SK-N-SH treated with all-trans-retinoic acid at 6 μM for 48 hours (cell line): ENCODE measurements around the gene IMPA2.

Experiments
- ATAC-seq: fragments of 200-7000 bp; cut with Tn5 transposase; 3 replicates; pipeline ENCODE4 v1.9.1; 2020; ENCODE audit warnings: mild to moderate bottlenecking, moderate library complexity
- ARNTL ChIP-seq: fragments of 450-650 bp; formaldehyde crosslinking; IDR thresholded peaks from 2 replicates; pipeline ENCODE4 v1.5.0; 2020; ENCODE audit warnings: low read depth, mild to moderate bottlenecking, moderate library complexity, borderline replicate concordance
- BACH2 ChIP-seq: fragments of 250-450 bp; sonication (Bioruptor Pico); IDR thresholded peaks from 2 replicates; pipeline ENCODE4 v1.9.0; 2021; ENCODE audit warnings: mild to moderate bottlenecking, borderline replicate concordance
- CREB5 ChIP-seq: fragments of 250-450 bp; sonication (Bioruptor Pico); IDR thresholded peaks from 2 replicates; pipeline ENCODE4 v1.5.1; 2020; ENCODE audit warnings: low read depth, mild to moderate bottlenecking, moderate library complexity
- CSDC2 ChIP-seq: fragments of 250-450 bp; sonication (Bioruptor Pico); IDR thresholded peaks from 2 replicates; pipeline ENCODE4 v1.5.0; 2020; ENCODE audit warnings: mild to moderate bottlenecking, moderate library complexity
- CSRNP3 ChIP-seq: fragments of 250-450 bp; sonication (Bioruptor Pico); IDR thresholded peaks from 2 replicates; pipeline ENCODE4 v1.5.1; 2021; ENCODE audit warnings: mild to moderate bottlenecking, moderate library complexity
- ESRRG ChIP-seq: fragments of 250-450 bp; sonication (Bioruptor Pico); IDR thresholded peaks from 2 replicates; pipeline ENCODE4 v1.6.1; 2021; ENCODE audit warnings: mild to moderate bottlenecking
- GLIS3 ChIP-seq: fragments of 250-450 bp; sonication (Bioruptor Pico); IDR thresholded peaks from 2 replicates; pipeline ENCODE4 v1.5.0; 2020; ENCODE audit warnings: mild to moderate bottlenecking, moderate library complexity
- ISL1 ChIP-seq: fragments of 250-450 bp; sonication (Bioruptor Pico); IDR thresholded peaks from 2 replicates; pipeline ENCODE4 v2.1.2; 2022; ENCODE audit warnings: mild to moderate bottlenecking, moderate library complexity
- OSR1 ChIP-seq: fragments of 250-450 bp; sonication (Bioruptor Pico); IDR thresholded peaks from 2 replicates; pipeline ENCODE4 v1.8.0; 2022; ENCODE audit warnings: moderate library complexity, mild to moderate bottlenecking, inconsistent platforms
- PATZ1 ChIP-seq: fragments of 250-450 bp; sonication (Bioruptor Pico); IDR thresholded peaks from 2 replicates; pipeline ENCODE4 v1.8.0; 2020; ENCODE audit warnings: mild to moderate bottlenecking, moderate library complexity, borderline replicate concordance
- POU6F1 ChIP-seq: fragments of 250-450 bp; sonication (Bioruptor Pico); IDR thresholded peaks from 2 replicates; pipeline ENCODE4 v1.8.0; 2021; ENCODE audit warnings: low read depth, mild to moderate bottlenecking, moderate library complexity, borderline replicate concordance
- PPARA ChIP-seq: fragments of 250-450 bp; sonication (Bioruptor Pico); IDR thresholded peaks from 2 replicates; pipeline ENCODE4 v1.5.0; 2020; ENCODE audit warnings: mild to moderate bottlenecking, borderline replicate concordance
- RARB ChIP-seq: fragments of 250-450 bp; sonication (Bioruptor Pico); IDR thresholded peaks from 2 replicates; pipeline ENCODE4 v1.8.0; 2021; ENCODE audit warnings: mild to moderate bottlenecking, moderate library complexity
- SNAI2 ChIP-seq: fragments of 250-450 bp; sonication (Bioruptor Pico); IDR thresholded peaks from 2 replicates; pipeline ENCODE4 v1.5.0; 2020; ENCODE audit warnings: mild to moderate bottlenecking, moderate library complexity
- TOX ChIP-seq: fragments of 250-450 bp; sonication (Bioruptor Pico); IDR thresholded peaks from 2 replicates; pipeline ENCODE4 v1.8.0; 2021; ENCODE audit warnings: mild to moderate bottlenecking, moderate library complexity, borderline replicate concordance
- ZC3H10 ChIP-seq: fragments of 250-450 bp; sonication (Bioruptor Pico); IDR thresholded peaks from 2 replicates; pipeline ENCODE4 v1.5.1; 2021; ENCODE audit warnings: mild to moderate bottlenecking, moderate library complexity
- ZFP3 ChIP-seq: fragments of 250-450 bp; sonication (Bioruptor Pico); IDR thresholded peaks from 2 replicates; pipeline ENCODE4 v1.5.0; 2020; ENCODE audit warnings: mild to moderate bottlenecking, moderate library complexity
- ZFP30 ChIP-seq: fragments of 450-650 bp; formaldehyde crosslinking; IDR thresholded peaks from 2 replicates; pipeline ENCODE4 v1.5.0; 2022; ENCODE audit warnings: mild to moderate bottlenecking, moderate library complexity
- ZNF565 ChIP-seq: fragments of 450-650 bp; formaldehyde crosslinking; conservative IDR thresholded peaks from 2 replicates; pipeline ENCODE4 v1.5.0; 2020; ENCODE audit warnings: low read depth, mild to moderate bottlenecking, moderate library complexity
- ZNF70 ChIP-seq: fragments of 450-650 bp; formaldehyde crosslinking; IDR thresholded peaks from 2 replicates; pipeline ENCODE4 v1.5.0; 2020; ENCODE audit warnings: mild to moderate bottlenecking, moderate library complexity
- ZNF8 ChIP-seq: fragments of 450-650 bp; formaldehyde crosslinking; IDR thresholded peaks from 2 replicates; pipeline ENCODE4 v1.5.0; 2020; ENCODE audit warnings: mild to moderate bottlenecking, moderate library complexity

Gene IMPA2

GRCh38 chr18:12006488-12006840 is 25.2 kb downstream of the IMPA2 start:
- no peak for TF ChIP-seq ZNF70 (CRISPR knock-in tag)
- no peak for ATAC-seq

- ATAC-seq = no peak
Observed at GRCh38 chr18:12007063-12007462, 25.8 kb downstream of the IMPA2 start.

GRCh38 chr18:12008181-12008767 is 27.0 kb downstream of the IMPA2 start:
- no peak for ATAC-seq
- TF ChIP-seq PPARA (CRISPR knock-in tag) (no peak), CSDC2 (CRISPR knock-in tag) (no peak), ZC3H10 (CRISPR knock-in tag) (no peak), SNAI2 (CRISPR knock-in tag) (no peak), POU6F1 (no peak), ZFP3 (no peak)

More at GRCh38 chr18:12007063-12007462, 25.8 kb downstream of the IMPA2 start:
- no peak for TF ChIP-seq ARNTL (CRISPR knock-in tag)
- no peak for TF ChIP-seq SNAI2 (CRISPR knock-in tag)
- no peak for TF ChIP-seq ZNF565 (CRISPR knock-in tag)
- no peak for TF ChIP-seq ZNF8 (CRISPR knock-in tag)
- TF ChIP-seq TOX (CRISPR knock-in tag) = no peak
- TF ChIP-seq PATZ1 (CRISPR knock-in tag) = no peak
- TF ChIP-seq ZFP30 (CRISPR knock-in tag) = no peak
- no peak for TF ChIP-seq CSRNP3 (CRISPR knock-in tag)
- no peak for TF ChIP-seq ESRRG (CRISPR knock-in tag)
- TF ChIP-seq OSR1 (CRISPR knock-in tag) = no peak
- TF ChIP-seq ISL1 (CRISPR knock-in tag) = no peak
- TF ChIP-seq PPARA (CRISPR knock-in tag) = no peak
- no peak for TF ChIP-seq ZFP3
- no peak for TF ChIP-seq CREB5 (CRISPR knock-in tag)
- TF ChIP-seq, all 23 proteins: peak for 0

- TF ChIP-seq TOX (CRISPR knock-in tag) (no peak), CSRNP3 (CRISPR knock-in tag) (no peak), RARB (no peak), ESRRG (CRISPR knock-in tag) (no peak), OSR1 (CRISPR knock-in tag) (no peak), ZNF565 (CRISPR knock-in tag) (no peak), CSDC2 (CRISPR knock-in tag) (no peak), GLIS3 (CRISPR knock-in tag) (no peak), ZFP3 (no peak), PPARA (CRISPR knock-in tag) (no peak), BACH2 (CRISPR knock-in tag) (no peak), ZFP30 (CRISPR knock-in tag) (no peak)
- no peak for ATAC-seq
Observed at GRCh38 chr18:12008842-12009580, 27.7 kb downstream of the IMPA2 start.
